Ovary (tissue), 9 donors: ENCODE results near the gene SORBS1. TPM values are rescaled to one million over a fixed set of nuclear protein-coding genes. Genes with fewer than 3 reads are reported as not detected.

Source experiments
- DNase-seq, 5 donors: peaks; one replicate each; pipeline ENCODE4 v3.0.0-alpha.2; 2019 to 2020
- H3K27ac ChIP-seq, 2 donors: fragments of 200-600 bp; one replicate each; pipeline versions ENCODE4 v1.5.1 to v1.8.0; 2019 to 2022
- H3K27me3 ChIP-seq: fragments of 200-600 bp; one replicate; pipeline ENCODE4 v1.8.0; 2022
- H3K36me3 ChIP-seq: fragments of 200-600 bp; sonication (generic); one replicate; pipeline ENCODE4 v1.5.1; 2019
- H3K4me1 ChIP-seq: one replicate; pipeline ENCODE4 v1.8.1; 2013; ENCODE audit warnings: mild to moderate bottlenecking, moderate library complexity; ENCODE audit not compliant: insufficient read depth
- H3K4me3 ChIP-seq: fragments of 200-600 bp; sonication (generic); one replicate; pipeline ENCODE4 v1.5.1; 2017
- H3K9me3 ChIP-seq, 2 donors: fragments of 200-600 bp in 1 of 2; sonication (generic) in 1 of 2; one replicate each; pipeline versions ENCODE4 v1.5.1 to v1.8.1; 2013 to 2019; ENCODE audit warnings: mild to moderate bottlenecking in 1 of 2, moderate library complexity in 1 of 2
- EP300 ChIP-seq: sonication (generic); formaldehyde crosslinking; IDR thresholded peaks from one replicate; pipeline ENCODE4 v1.6.1; 2017; ENCODE audit warnings: antibody characterized with exemption
- POLR2A ChIP-seq: fragments of 450-650 bp; IDR thresholded peaks from one replicate; pipeline ENCODE4 v1.6.1; 2017; ENCODE audit warnings: antibody characterized with exemption, mild to moderate bottlenecking, moderate library complexity
- WGBS, 3 donors: extraction: QIAGEN DNeasy Blood & Tissue Kit in 1 of 3; methylation state at CpG; one replicate each; pipeline versions ENCODE4 v1.1.5 to v1.1.7; 2013 to 2017; 5-methylcytosine and 5-hydroxymethylcytosine counted together
- intact Hi-C, 4 donors: fragments of 100-400 bp; cut with DNase I; formaldehyde crosslinking; loops; one replicate each; pipeline versions ENCODE4 v1.11.0 to v1.15.1; 2022 to 2023
- polyA plus RNA-seq, 2 donors: library from polyadenylated mRNA; stranded (reverse); fragments of 200-250 nt in 1 of 2; fragments of 350-450 nt in 1 of 2; fragmentation: Illumina TruSeq in 1 of 2; extraction: RNeasy Lipid Tissue Mini Kit (QIAGEN cat#74804) in 1 of 2; gene quantifications; one replicate each; pipeline ENCODE4 v1.2.3, GENCODE V29; 2013 to 2014
- total RNA-seq, 7 donors: library from RNA; depleted of rRNA in 2 of 7; stranded (reverse); fragments of >200 nt in 2 of 7; fragmentation: NEBNext Ultra II Directional in 3 of 7; extraction: Animal tissue kit (Norgen Biotek cat#: 25700) in 3 of 7; gene quantifications; one replicate each; pipeline versions ENCODE4 v1.1.0 to v1.2.4, GENCODE V29; 2016 to 2023
- TF ChIP-seq, protein P1 (sequence below), 3 donors: fragments of 450-650 bp in 2 of 3; fragments of 200-600 bp in 1 of 3; IDR thresholded peaks; one replicate each; pipeline versions ENCODE4 v1.5.1 to v1.8.0; 2016 to 2022; ENCODE audit warnings: antibody characterized with exemption in 3 of 3, mild to moderate bottlenecking in 1 of 3
- donor health status: DM: no; HTN: no; CAD: no; lungs with moderate emphysema.
- donor health status: DM: no; HTN: no; CAD: no.
- donor health status: Bipolar disorder and iron deficiency.
- donor health status: DM: yes; HTN: yes; CAD: no.
- donor health status: DM: no; HTN: no; CAD: no.
- donor health status: DM: yes; HTN: yes; CAD: no.

The SORBS1 gene
- total and polyA plus RNA-seq, 9 donors = 10.7 to 156 (median 20.0) TPM

DNA sequence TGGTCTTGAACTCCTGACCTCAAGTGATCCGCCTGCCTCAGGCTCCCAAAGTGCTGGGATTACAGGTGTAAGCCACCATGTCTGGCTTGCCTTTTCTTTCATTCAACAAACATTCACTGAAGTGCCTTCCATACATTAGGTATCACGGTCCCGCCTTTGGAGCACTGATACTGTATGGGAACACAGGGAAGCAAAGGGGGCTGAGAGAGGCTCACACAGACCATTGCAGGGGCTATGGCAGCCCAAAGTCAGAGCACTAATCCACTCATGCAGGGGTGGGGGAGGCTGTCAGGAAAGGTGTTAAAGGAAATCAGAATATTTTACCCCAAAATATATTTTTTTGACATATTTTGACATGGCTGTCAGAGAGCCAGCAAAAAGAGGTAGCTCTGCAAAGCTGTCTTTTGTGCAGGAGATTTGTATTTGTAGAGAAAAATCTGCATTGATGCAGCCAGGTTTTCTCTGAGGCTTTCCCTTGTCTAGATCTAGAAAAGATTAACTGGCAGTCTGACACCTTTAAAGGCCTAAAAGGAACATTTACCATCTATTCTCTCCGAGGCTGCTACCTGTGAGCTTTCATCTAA lies 228.4 kb downstream of the SORBS1 start:
- TF ChIP-seq POLR2A = no peak
- Histone ChIP-seq H3K4me1 (no peaks in the 10 kb centered on the region), H3K4me3 (no peak overlapping the region), H3K36me3 (no peaks in the 10 kb centered on the region), H3K9me3 (no peaks in the 10 kb centered on the region), H3K27me3 (no peaks in the 10 kb centered on the region), H3K27ac (no peak overlapping the region)
- WGBS, 3 donors = 97 to 99% (median 98%) methylated on average over 4 of the region's 4 CpGs
- intact Hi-C loops = no loop called here
- DNase-seq = no peak

DNA sequence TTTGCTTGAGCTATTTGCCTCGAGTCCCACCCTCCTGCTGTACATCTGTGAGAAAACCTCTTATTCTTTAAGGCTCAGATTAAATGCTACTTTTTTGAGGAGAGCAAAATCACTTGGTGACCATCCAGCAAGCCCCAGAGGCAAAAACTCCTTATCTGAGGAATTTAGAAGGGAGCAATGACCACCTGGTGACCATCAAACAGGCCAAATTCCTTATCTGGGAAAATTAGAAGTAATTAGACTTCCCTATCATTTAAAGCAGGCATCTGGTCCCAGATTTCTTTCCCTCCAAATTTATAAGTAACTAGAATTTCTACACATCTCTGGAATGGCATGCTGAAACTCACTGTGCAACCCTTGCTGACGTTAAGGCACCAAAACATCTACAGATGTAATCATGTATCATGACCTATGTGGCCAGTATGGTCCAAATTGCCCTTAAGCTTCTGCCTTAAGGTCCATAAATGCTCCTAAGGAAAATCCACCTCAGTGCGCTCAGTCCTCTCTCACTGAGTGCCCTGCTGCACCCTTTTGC lies 229.5 kb downstream of the SORBS1 start:
- no peak overlapping the region for H3K27ac ChIP-seq
- no peak overlapping the region for H3K4me3 ChIP-seq
- no peak for DNase-seq
- no peaks in the 10 kb centered on the region for H3K27me3 ChIP-seq
- TF ChIP-seq EP300 = no peak
- no peak for TF ChIP-seq POLR2A
- TF ChIP-seq, protein P1, sequence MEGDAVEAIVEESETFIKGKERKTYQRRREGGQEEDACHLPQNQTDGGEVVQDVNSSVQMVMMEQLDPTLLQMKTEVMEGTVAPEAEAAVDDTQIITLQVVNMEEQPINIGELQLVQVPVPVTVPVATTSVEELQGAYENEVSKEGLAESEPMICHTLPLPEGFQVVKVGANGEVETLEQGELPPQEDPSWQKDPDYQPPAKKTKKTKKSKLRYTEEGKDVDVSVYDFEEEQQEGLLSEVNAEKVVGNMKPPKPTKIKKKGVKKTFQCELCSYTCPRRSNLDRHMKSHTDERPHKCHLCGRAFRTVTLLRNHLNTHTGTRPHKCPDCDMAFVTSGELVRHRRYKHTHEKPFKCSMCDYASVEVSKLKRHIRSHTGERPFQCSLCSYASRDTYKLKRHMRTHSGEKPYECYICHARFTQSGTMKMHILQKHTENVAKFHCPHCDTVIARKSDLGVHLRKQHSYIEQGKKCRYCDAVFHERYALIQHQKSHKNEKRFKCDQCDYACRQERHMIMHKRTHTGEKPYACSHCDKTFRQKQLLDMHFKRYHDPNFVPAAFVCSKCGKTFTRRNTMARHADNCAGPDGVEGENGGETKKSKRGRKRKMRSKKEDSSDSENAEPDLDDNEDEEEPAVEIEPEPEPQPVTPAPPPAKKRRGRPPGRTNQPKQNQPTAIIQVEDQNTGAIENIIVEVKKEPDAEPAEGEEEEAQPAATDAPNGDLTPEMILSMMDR (IDR thresholded peaks at IDR 0.05) = no peak
- no peaks in the 10 kb centered on the region for H3K36me3 ChIP-seq
- no peaks in the 10 kb centered on the region for H3K9me3 ChIP-seq
- WGBS, 3 donors = 66 to 78% (median 75%) methylated on average over 3 of the region's 3 CpGs
- intact Hi-C loops = no loop called here
- no peaks in the 10 kb centered on the region for H3K4me1 ChIP-seq

DNA sequence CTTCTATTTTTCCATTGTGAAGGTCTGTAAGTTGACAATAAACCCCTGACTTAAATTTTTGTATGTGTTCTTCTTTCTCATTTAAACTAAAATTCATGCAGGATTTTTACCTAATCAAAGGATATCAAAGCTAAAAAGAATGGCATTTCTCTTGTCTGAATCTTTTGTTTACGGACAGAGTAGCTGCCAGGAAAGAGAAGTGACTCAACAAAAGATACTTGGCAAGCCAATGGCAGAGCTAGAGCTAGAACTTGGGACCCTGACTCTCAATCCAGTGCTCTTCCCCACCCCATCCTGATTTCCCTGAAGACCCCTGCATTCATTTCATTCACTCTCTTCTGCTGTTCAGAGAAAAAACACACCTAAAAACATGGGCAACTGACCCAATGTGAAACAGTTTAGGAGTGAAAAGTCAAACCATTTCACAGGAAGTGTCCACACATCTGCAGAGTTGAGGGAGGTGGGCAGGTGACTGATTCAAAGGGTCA lies 230.2 kb downstream of the SORBS1 start:
- no peak overlapping the region for H3K4me3 ChIP-seq
- no peaks in the 10 kb centered on the region for H3K36me3 ChIP-seq
- no peaks in the 10 kb centered on the region for H3K27me3 ChIP-seq
- no peaks in the 10 kb centered on the region for H3K4me1 ChIP-seq
- intact Hi-C loops = no loop called here
- no peak overlapping the region for H3K27ac ChIP-seq
- no peak for DNase-seq
- WGBS, 3 donors = 90 to 95% (median 91%) methylated on average over 1 of the region's 1 CpG
- no peaks in the 10 kb centered on the region for H3K9me3 ChIP-seq
- TF ChIP-seq POLR2A (no peak), EP300 (no peak)
- TF ChIP-seq, protein P1 (IDR thresholded peaks at IDR 0.05) = no peak

DNA sequence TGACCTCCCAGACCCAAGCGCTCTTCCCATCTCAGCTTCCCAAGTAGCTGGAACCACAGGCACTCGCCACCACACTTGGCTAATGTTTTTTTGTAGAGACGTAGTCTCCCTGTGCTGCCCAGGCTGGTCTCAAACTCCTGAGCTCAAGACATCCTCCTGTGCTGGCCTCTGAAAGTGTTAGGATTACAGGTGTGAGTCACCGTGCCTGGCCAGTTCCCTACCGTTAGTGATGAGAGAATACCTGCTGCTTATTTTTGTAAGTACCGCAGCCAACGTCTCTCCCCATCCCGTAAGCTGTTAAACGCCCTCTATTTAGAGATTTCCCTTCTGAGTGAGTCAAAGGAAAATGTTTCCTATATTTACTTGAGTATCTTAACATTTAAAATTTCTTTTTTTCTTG lies 231.9 kb downstream of the SORBS1 start:
- intact Hi-C loops = loop anchor here in 1 of 4 donors (5.0 kb wide), 1 partner anchor 87 kb away; no protein-coding TSS in a partner anchor
- H3K27me3 ChIP-seq = no peaks in the 10 kb centered on the region
- H3K4me3 ChIP-seq = no peak overlapping the region
- no peaks in the 10 kb centered on the region for H3K36me3 ChIP-seq
- TF ChIP-seq POLR2A (no peak), EP300 (no peak)
- TF ChIP-seq, protein P1 (IDR thresholded peaks at IDR 0.05) = no peak
- H3K9me3 ChIP-seq = no peaks in the 10 kb centered on the region
- DNase-seq = no peak
- WGBS, 3 donors = 94 to 95% (median 95%) methylated on average over 9 of the region's 9 CpGs
- no peak overlapping the region for H3K27ac ChIP-seq
- H3K4me1 ChIP-seq = no peaks in the 10 kb centered on the region

DNA sequence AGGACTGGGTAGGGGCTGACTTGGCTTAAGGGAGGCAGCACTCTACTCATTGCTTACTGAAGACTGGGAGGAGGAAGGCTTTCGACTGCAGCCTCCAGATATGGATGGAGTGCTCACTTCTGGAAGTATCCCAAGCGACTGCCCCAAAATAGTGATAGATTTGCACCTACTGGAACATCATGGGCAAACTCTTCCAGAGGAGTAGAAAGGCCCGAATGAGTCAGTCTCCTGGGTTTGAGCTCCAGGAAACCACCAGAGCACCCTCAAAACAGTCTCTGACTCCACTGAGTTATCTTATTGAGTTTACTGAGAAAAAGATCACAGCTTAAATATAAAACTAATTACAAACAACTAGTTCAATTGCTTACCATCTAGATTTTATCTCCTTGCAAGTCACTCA lies 233.2 kb downstream of the SORBS1 start:
- 70 to 91% (median 86%) methylated on average over 3 of the region's 3 CpGs for WGBS, 3 donors
- TF ChIP-seq, protein P1 (IDR thresholded peaks at IDR 0.05) = no peak
- no peak for TF ChIP-seq EP300
- no peak for TF ChIP-seq POLR2A
- no peak overlapping the region for H3K27ac ChIP-seq

More for the DNA sequence above, 233.2 kb downstream of the SORBS1 start:
- DNase-seq = no peak
- no peak overlapping the region for H3K4me3 ChIP-seq
- no peaks in the 10 kb centered on the region for H3K9me3 ChIP-seq
- intact Hi-C loops = loop anchor here in 1 of 4 donors (5.0 kb wide), 1 partner anchor 86 kb away; no protein-coding TSS in a partner anchor
- H3K4me1 ChIP-seq = no peaks in the 10 kb centered on the region
- H3K36me3 ChIP-seq = no peaks in the 10 kb centered on the region
- H3K27me3 ChIP-seq = no peaks in the 10 kb centered on the region
